Esophagus squamous epithelium (tissue), 5 donors: ENCODE results near the gene UIMC1. TPM values are rescaled to one million over a fixed set of nuclear protein-coding genes. Genes with fewer than 3 reads are reported as not detected.

Experiments used
- DNase-seq: peaks from one replicate; lab custom pipeline; 2025; lab: John Stamatoyannopoulos, UW
- H3K27ac ChIP-seq, 4 donors: fragments of 200-600 bp; sonication (generic); one replicate each; pipeline ENCODE4 v1.5.1; 2016 to 2019; ENCODE audit warnings: mild to moderate bottlenecking in 1 of 4
- H3K27me3 ChIP-seq, 4 donors: fragments of 200-600 bp; sonication (generic); 1 replicate in 3 of 4; 2 replicates in 1 of 4; pipeline versions ENCODE4 v1.5.1 to v1.6.0; 2017 to 2021; ENCODE audit warnings: antibody characterized with exemption in 1 of 4
- H3K36me3 ChIP-seq, 3 donors: fragments of 200-600 bp; sonication (generic); one replicate each; pipeline ENCODE4 v1.5.1; 2016 to 2019
- H3K4me1 ChIP-seq, 3 donors: fragments of 200-600 bp; sonication (generic); one replicate each; pipeline ENCODE4 v1.5.1; 2017 to 2019
- H3K4me3 ChIP-seq, 4 donors: fragments of 200-600 bp; sonication (generic); 1 replicate in 3 of 4; 2 replicates in 1 of 4; pipeline ENCODE4 v1.5.1; 2016 to 2019; ENCODE audit warnings: mild to moderate bottlenecking in 2 of 4, moderate library complexity in 1 of 4
- H3K9me3 ChIP-seq, 3 donors: fragments of 200-600 bp; sonication (generic); one replicate each; pipeline ENCODE4 v1.5.1; 2016 to 2019
- POLR2A ChIP-seq, 4 donors: fragments of 450-650 bp; IDR thresholded peaks; one replicate each; pipeline ENCODE4 v1.6.1; 2017; ENCODE audit warnings: antibody characterized with exemption in 4 of 4, mild to moderate bottlenecking in 4 of 4, moderate library complexity in 3 of 4
- WGBS, 2 donors: methylation state at CpG; one replicate each; pipeline ENCODE4 v1.1.5; 2018; 5-methylcytosine and 5-hydroxymethylcytosine counted together
- intact Hi-C: fragments of 100-400 bp; cut with DNase I; formaldehyde crosslinking; loops from one replicate; pipeline ENCODE4 v1.15.0; 2022
- total RNA-seq, 4 donors: library from RNA; depleted of rRNA; stranded (reverse); fragments of >200 nt; gene quantifications; one replicate each; pipeline ENCODE4 v1.1.0, GENCODE V29; 2016
- TF ChIP-seq, protein P1 (sequence below), 6 experiments: fragments of 450-650 bp in 4 of 6; fragments of 200-600 bp in 2 of 6; sonication (generic) in 2 of 6; IDR thresholded peaks; one replicate each; pipeline ENCODE4 v1.5.1; 2016 to 2019; ENCODE audit warnings: antibody characterized with exemption in 6 of 6, mild to moderate bottlenecking in 4 of 6, moderate library complexity in 4 of 6
- donor health status: DM: yes; HTN: yes; CAD: no.

UIMC1 gene
- total RNA-seq, 4 donors from 2014 or later = 10.3 to 38.1 (median 15.6) TPM

DNA sequence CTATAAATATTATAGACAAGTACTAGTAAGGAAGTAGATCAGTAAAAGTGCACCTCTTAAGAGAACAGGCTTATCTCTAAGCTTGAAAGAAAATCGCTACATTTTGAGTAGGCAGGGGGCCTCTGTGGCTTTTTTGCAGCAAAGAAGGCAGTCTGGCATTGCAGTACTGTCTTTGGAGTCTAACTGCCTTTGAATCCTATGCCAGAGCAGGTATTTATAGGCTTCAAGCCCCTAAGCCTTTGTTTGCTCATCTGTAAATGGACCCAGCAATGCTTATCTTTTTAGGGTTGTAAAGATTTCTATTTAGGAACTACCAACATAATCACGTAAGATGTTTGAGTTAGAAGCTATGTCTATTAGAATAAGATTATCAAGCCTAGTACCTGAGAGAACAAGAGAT lies 83.8 kb downstream of the UIMC1 start:
- H3K4me1 ChIP-seq = peaks cover 0 to 8% (median 0%) of the 10 kb centered on the region in 3 donors
- H3K36me3 ChIP-seq = peaks cover 0 to 22% (median 0%) of the 10 kb centered on the region in 3 donors
- no peaks in the 10 kb centered on the region for H3K27me3 ChIP-seq
- no peaks in the 10 kb centered on the region for H3K9me3 ChIP-seq
- TF ChIP-seq, protein P1, sequence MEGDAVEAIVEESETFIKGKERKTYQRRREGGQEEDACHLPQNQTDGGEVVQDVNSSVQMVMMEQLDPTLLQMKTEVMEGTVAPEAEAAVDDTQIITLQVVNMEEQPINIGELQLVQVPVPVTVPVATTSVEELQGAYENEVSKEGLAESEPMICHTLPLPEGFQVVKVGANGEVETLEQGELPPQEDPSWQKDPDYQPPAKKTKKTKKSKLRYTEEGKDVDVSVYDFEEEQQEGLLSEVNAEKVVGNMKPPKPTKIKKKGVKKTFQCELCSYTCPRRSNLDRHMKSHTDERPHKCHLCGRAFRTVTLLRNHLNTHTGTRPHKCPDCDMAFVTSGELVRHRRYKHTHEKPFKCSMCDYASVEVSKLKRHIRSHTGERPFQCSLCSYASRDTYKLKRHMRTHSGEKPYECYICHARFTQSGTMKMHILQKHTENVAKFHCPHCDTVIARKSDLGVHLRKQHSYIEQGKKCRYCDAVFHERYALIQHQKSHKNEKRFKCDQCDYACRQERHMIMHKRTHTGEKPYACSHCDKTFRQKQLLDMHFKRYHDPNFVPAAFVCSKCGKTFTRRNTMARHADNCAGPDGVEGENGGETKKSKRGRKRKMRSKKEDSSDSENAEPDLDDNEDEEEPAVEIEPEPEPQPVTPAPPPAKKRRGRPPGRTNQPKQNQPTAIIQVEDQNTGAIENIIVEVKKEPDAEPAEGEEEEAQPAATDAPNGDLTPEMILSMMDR (IDR thresholded peaks at IDR 0.05) = no peak
- TF ChIP-seq POLR2A (IDR thresholded peaks at IDR 0.05) = no peak
- H3K4me3 ChIP-seq = no peak overlapping the region
- intact Hi-C loops = no loop called here
- no peak for DNase-seq
- 93 to 97% methylated on average over 2 of the region's 2 CpGs for WGBS, 2 donors
- no peak overlapping the region for H3K27ac ChIP-seq

GRCh38 chr5:176921714-176922113 lies 84.9 kb downstream of the UIMC1 start:
- TF ChIP-seq POLR2A (IDR thresholded peaks at IDR 0.05) = no peak
- TF ChIP-seq, protein P1 (IDR thresholded peaks at IDR 0.05) = no peak
- Histone ChIP-seq H3K9me3 (no peaks in the 10 kb centered on the region), H3K27me3 (no peaks in the 10 kb centered on the region), H3K4me1 (no peaks in the 10 kb centered on the region), H3K4me3 (no peak overlapping the region), H3K36me3 (peaks cover 0 to 32% (median 0%) of the 10 kb centered on the region in 3 donors), H3K27ac (no peak overlapping the region)
- intact Hi-C loops = no loop called here
- 70 to 75% methylated on average over 3 of the region's 3 CpGs for WGBS, 2 donors
- no peak for DNase-seq

GRCh38 chr5:176918613-176919012 lies 88.0 kb downstream of the UIMC1 start:
- H3K36me3 ChIP-seq = peaks cover 0 to 52% (median 0%) of the 10 kb centered on the region in 3 donors
- no peaks in the 10 kb centered on the region for H3K27me3 ChIP-seq
- no peak overlapping the region for H3K4me3 ChIP-seq
- 95 to 97% methylated on average over 6 of the region's 6 CpGs for WGBS, 2 donors
- intact Hi-C loops = no loop called here
- H3K4me1 ChIP-seq = no peaks in the 10 kb centered on the region
- TF ChIP-seq POLR2A (IDR thresholded peaks at IDR 0.05) = no peak
- TF ChIP-seq, protein P1 (IDR thresholded peaks at IDR 0.05) = no peak
- DNase-seq = no peak
- H3K9me3 ChIP-seq = no peaks in the 10 kb centered on the region
- H3K27ac ChIP-seq = no peak overlapping the region

- intact Hi-C loops = no loop called here
- no peak for DNase-seq
- no peak overlapping the region for H3K4me3 ChIP-seq
- H3K9me3 ChIP-seq = no peaks in the 10 kb centered on the region
- H3K4me1 ChIP-seq = no peaks in the 10 kb centered on the region
- H3K27ac ChIP-seq = no peak overlapping the region
- no peak for TF ChIP-seq POLR2A (IDR thresholded peaks at IDR 0.05)
- TF ChIP-seq, protein P1 (IDR thresholded peaks at IDR 0.05) = no peak
- peaks cover 0 to 59% (median 0%) of the 10 kb centered on the region in 3 donors for H3K36me3 ChIP-seq
- no peaks in the 10 kb centered on the region for H3K27me3 ChIP-seq
These were observed 90.2 kb downstream of the UIMC1 start for GRCh38 chr5:176916337-176916736.

GRCh38 chr5:176915906-176916305 lies 90.7 kb downstream of the UIMC1 start:
- H3K4me1 ChIP-seq = no peaks in the 10 kb centered on the region
- TF ChIP-seq, protein P1 (IDR thresholded peaks at IDR 0.05) = no peak
- intact Hi-C loops = no loop called here
- peaks cover 0 to 64% (median 0%) of the 10 kb centered on the region in 3 donors for H3K36me3 ChIP-seq
- no peak overlapping the region for H3K4me3 ChIP-seq
- WGBS, 2 donors = 55 to 72% methylated on average over 2 of the region's 2 CpGs
- no peak for DNase-seq
- no peaks in the 10 kb centered on the region for H3K9me3 ChIP-seq
- no peak overlapping the region for H3K27ac ChIP-seq
- no peaks in the 10 kb centered on the region for H3K27me3 ChIP-seq
